Colonic mucosa (tissue), 4 donors: Measurements from ENCODE around the gene ZFPM1. TPM values are rescaled to one million over a fixed set of nuclear protein-coding genes. Genes with fewer than 3 reads are reported as not detected.

Experiments
- DNase-seq: peaks from one replicate; pipeline ENCODE4 v3.0.0-alpha.2; 2020
- H3K27ac ChIP-seq: fragments of 200-600 bp; one replicate; pipeline ENCODE4 v1.8.0; 2021
- H3K27me3 ChIP-seq: fragments of 200-600 bp; one replicate; pipeline ENCODE4 v1.8.0; 2021
- H3K36me3 ChIP-seq: fragments of 200-600 bp; one replicate; pipeline ENCODE4 v1.8.0; 2021
- H3K4me1 ChIP-seq: fragments of 200-600 bp; one replicate; pipeline ENCODE4 v1.8.0; 2021; ENCODE audit warnings: mild to moderate bottlenecking
- H3K4me3 ChIP-seq: fragments of 200-600 bp; one replicate; pipeline ENCODE4 v1.8.0; 2021
- H3K9ac ChIP-seq, 2 donors: one replicate each; pipeline ENCODE4 v1.7.0; 2013; ENCODE audit warnings: control low read depth in 2 of 2, low read depth in 2 of 2, low read length in 2 of 2
- H3K9me3 ChIP-seq: fragments of 200-600 bp; one replicate; pipeline ENCODE4 v1.8.0; 2021
- intact Hi-C: fragments of 100-400 bp; cut with DNase I; formaldehyde crosslinking; loops from one replicate; pipeline ENCODE4 v1.14.1; 2022
- total RNA-seq, 2 donors: library from RNA; stranded (reverse); fragmentation: NEBNext Ultra II Directional in 1 of 2; extraction: Animal tissue kit (Norgen Biotek cat#: 25700) in 1 of 2; gene quantifications; one replicate each; pipeline ENCODE4 v1.2.1, GENCODE V29; 2021
- TF ChIP-seq, protein P1 (sequence below): fragments of 200-600 bp; IDR thresholded peaks from one replicate; pipeline ENCODE4 v1.8.0; 2022; ENCODE audit warnings: antibody characterized with exemption, mild to moderate bottlenecking
- donor health status: healthy.
- donor health status: DM: no; HTN: no; CAD: no.
- donor health status: DM: no; HTN: no; CAD: no.

ZFPM1 gene
- total RNA-seq, 2 donors from 2014 or later, result 6.6 to 12.5 TPM

DNA sequence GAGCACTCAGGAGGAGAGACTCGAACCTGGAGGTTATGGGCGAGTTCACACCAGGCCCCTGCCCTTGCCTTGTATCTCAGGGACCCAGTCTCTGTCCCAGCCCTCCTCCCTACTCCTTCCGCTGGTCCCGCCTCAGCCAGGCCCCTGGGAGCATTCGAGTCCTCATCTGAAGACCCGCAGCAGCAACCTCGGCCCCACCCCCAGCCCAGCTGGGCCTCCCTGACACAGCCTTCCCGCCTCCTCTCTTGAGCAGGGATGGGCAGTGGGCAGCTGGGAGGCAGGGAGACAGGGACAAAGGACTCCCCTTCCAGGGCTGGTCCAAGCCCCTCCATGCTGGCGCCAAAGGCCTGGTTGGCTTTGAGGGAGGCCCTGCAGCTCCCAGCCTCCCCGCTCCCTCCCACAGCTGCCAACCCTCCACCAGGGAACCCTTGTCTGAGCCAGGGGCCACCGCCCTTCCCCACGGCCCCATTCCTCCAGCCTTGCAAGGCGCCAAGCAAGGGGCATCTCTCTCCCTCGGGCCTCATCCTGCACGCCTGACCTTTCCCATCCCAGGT lies 101.7 kb downstream of the ZFPM1 start:
- H3K9ac ChIP-seq, result no peak overlapping the region

DNA sequence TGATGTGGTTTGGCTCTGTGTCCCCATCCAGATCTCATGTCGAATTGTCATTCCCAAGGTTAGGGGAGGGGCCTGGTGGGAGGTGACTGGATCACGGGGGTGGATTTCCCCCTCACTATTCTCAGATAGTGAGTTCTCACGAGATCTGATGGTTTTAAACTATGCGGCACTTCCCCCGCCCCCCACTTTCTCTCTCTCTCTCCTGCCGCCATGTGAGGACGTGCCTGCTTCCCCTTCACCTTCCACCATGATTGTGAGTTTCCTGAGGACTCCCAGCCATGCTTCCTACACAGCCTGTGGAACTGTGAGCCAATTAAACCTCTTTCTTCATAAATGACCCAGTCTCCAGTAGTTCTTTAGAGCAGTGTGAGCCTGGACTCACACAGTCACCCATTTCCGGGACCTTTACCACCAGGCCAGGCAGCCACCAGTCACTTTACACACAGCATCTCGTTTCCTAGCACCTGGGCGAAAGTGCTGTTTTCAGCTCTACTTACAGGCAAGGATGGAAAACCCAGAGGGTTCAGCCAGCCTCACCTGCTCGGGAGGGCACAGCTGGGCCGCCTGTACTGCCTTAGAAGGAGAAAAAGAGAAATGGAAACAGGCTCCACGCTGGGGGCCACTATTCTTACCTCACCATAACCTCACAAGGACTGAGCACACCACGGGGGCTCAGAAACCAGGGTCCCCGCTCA lies 103.4 kb downstream of the ZFPM1 start:
- Histone ChIP-seq H3K9me3 (no peaks in the 10 kb centered on the region), H3K9ac (no peak overlapping the region), H3K27me3 (peaks cover 3% of the 10 kb centered on the region), H3K4me1 (no peaks in the 10 kb centered on the region), H3K36me3 (no peaks in the 10 kb centered on the region), H3K4me3 (no peak overlapping the region), H3K27ac (no peak overlapping the region)
- intact Hi-C loops, result no loop called here
- no peak for DNase-seq
- TF ChIP-seq, protein P1, sequence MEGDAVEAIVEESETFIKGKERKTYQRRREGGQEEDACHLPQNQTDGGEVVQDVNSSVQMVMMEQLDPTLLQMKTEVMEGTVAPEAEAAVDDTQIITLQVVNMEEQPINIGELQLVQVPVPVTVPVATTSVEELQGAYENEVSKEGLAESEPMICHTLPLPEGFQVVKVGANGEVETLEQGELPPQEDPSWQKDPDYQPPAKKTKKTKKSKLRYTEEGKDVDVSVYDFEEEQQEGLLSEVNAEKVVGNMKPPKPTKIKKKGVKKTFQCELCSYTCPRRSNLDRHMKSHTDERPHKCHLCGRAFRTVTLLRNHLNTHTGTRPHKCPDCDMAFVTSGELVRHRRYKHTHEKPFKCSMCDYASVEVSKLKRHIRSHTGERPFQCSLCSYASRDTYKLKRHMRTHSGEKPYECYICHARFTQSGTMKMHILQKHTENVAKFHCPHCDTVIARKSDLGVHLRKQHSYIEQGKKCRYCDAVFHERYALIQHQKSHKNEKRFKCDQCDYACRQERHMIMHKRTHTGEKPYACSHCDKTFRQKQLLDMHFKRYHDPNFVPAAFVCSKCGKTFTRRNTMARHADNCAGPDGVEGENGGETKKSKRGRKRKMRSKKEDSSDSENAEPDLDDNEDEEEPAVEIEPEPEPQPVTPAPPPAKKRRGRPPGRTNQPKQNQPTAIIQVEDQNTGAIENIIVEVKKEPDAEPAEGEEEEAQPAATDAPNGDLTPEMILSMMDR, result no peak

More for the DNA sequence above, 101.7 kb downstream of the ZFPM1 start:
- DNase-seq, result no peak
- TF ChIP-seq, protein P1, result no peak
- intact Hi-C loops, result no loop called here
- Histone ChIP-seq H3K36me3 (no peaks in the 10 kb centered on the region), H3K9me3 (no peaks in the 10 kb centered on the region), H3K27me3 (peaks cover 3% of the 10 kb centered on the region), H3K4me3 (no peak overlapping the region), H3K27ac (no peak overlapping the region), H3K4me1 (no peaks in the 10 kb centered on the region)

DNA sequence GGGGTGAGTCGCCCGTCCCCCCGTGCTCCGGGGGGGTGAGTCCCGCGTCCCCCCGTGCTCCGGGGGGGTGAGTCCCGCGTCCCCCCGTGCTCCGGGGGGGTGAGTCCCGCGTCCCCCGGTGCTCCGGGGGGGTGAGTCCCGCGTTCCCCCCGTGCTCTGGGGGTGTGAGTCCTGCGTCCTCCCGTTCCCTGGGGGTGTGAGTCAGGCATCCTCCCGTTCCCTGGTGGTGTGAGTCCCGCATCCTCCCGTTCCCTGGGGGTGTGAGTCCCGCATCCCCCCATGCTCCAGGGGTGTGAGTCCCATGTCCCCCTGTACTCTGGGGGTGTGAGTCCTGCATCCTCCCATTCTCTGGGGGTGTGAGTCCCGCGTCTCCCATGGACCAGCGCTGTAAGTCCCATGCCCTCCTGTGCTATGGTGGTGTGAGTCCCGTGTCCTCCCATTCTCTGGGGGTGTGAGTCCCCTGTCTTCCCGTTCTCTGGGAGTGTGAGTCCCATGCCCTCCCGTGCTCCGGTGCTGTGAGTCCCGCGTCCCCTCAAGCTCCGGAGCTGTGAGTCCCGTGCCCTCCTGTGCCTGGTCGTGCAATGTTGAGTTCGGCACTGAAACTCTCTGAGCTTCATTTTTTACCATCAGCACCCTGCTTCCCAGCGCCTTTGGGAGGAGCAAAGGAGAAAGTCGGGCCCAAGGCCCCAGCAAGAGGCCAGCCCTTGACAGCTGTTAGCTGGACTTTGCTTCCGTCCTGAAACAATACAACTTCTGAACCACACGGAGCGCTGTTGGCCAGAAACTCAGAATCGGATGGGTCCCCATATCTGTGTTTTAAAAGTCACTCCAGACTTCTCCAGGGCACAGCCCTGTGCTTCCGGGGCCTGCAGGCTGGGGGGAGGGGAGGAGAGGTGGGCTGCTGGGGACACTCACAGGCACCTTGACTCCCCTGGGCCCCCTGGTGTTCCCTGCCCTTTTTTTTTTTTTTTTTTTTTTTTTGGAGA lies 105.7 kb downstream of the ZFPM1 start:
- H3K9ac ChIP-seq, result peak overlapping the region in 1 of 2 donors; percentile 51
- no peak overlapping the region for H3K4me3 ChIP-seq
- peaks cover 3% of the 10 kb centered on the region for H3K27me3 ChIP-seq
- intact Hi-C loops, result no loop called here
- DNase-seq, result peak; percentile 85
- TF ChIP-seq, protein P1, result no peak
- no peaks in the 10 kb centered on the region for H3K4me1 ChIP-seq
- no peaks in the 10 kb centered on the region for H3K36me3 ChIP-seq
- no peaks in the 10 kb centered on the region for H3K9me3 ChIP-seq
- no peak overlapping the region for H3K27ac ChIP-seq

DNA sequence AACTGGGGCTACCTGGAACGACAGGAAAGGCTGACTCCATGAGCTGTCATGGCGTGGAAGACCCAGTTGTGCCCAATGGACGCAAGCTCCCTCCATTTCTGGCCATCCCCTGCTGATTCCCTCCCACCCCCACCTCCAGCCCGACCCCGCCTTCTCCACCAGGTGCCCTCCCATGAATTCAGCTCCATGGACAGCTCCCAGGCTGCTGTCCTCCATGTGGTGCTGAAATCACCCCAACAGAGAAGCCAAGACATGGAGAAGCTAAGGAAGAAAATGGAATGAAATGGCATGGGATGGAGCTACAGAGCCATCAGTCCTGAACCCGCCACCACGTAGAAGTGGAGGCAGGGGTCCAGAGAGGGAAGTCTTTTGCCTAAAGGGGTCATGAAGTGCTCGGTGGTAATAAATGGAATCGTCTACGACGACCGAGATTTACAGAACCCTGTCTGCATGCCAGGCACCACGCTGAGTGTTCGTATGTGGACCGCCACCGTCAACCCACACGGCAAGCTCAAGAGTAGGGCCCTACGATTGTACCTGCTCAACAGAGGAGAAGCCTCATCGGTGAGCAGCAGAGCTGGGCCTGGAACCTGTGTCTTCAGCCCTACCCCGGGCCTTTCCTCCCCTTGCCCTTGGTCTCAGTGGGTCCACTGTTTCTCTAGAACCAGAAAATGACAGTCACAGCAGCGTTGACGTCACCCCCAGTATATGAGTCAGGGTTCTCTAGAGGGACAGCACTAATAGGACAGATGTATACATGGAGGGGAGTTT lies 107.8 kb downstream of the ZFPM1 start:
- no peaks in the 10 kb centered on the region for H3K36me3 ChIP-seq
- peaks cover 3% of the 10 kb centered on the region for H3K27me3 ChIP-seq
- no peaks in the 10 kb centered on the region for H3K4me1 ChIP-seq
- no peak overlapping the region for H3K4me3 ChIP-seq
- H3K27ac ChIP-seq, result no peak overlapping the region
- no peak overlapping the region for H3K9ac ChIP-seq
- TF ChIP-seq, protein P1, result no peak
- intact Hi-C loops, result loop anchor here (2.0 kb wide), 1 partner anchor 112 kb away; no protein-coding TSS in a partner anchor
- no peaks in the 10 kb centered on the region for H3K9me3 ChIP-seq
- DNase-seq, result no peak
